NCI-H774 (cell line): ENCODE measurements around the gene CST1.

Source experiments
- DNase-seq: peaks from one replicate; lab custom pipeline; 2025; lab: John Stamatoyannopoulos, UW

Gene CST1

DNA sequence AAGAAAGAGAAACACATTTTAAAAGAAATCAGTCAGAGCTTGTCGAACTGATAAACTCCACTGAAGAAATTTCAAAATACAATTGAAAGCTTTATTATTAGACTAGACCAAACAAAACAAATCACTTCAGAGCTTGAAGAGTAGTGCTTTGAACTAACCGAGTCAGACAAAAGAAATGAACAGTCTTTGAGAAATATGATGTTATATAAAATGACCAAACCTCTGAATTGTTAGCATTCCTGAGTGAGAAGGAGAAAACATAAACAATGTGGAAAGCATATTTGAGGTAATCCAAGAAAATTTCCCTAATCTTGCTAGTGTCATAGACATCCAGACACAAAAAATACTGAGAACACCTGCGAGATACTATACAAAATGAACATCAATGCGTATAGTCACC lies 48.7 kb downstream of the CST1 start:
- DNase-seq = no peak

GRCh38 chr20:23700931-23701330 lies 49.8 kb downstream of the CST1 start:
- no peak for DNase-seq

GRCh38 chr20:23697947-23698346 lies 52.8 kb downstream of the CST1 start:
- no peak for DNase-seq
